Measurements from ENCODE around the gene ATG5.

ATG5 gene

DNA sequence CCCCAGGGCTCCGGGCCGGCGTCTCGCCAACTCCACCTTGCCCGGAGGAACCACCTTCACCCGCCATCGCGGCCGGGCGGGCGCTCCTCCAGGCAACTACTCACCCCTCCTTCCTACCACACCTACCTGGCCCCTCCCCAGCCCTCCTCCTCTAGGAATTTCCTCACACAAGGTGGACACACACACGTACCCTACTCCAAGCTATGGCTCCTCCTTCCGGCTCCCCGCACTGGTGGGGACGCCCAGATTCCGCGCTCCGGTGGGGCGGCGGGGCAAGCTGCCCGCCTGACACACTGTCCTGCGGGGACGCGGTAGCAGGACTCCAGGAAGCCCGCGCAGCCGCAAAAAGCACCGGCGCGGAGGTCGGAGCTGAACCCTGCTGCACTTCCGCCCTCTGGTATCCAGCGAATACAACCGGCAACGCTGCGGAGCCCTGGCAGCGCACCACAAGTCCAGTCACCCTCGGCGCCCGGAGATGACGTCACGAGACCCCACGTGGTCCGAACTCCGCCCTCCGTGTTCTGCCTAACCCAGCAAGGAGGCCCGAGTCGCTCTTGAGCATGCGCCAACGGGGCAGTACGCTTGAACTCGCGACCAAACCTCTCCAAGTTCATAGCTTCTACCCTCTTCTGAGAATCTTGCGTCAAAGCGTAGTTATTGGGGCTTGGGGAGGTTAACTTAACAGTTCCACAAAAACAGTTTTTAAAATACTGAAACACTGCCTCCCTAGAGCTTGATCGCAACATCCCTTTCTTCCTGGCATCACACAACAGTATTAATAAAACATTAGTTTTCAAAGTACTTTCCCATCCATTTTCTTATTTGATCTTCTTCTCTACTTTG is at the start of gene ATG5:
ATG5 (minus strand) TSS at position 425 of the 843 bp plus-strand sequence. CDS start 9,552 bp downstream, outside the sequence.
- no peaks in the 10 kb centered on the region for H3K9me3 ChIP-seq (ENCODE audit: low read length)
- H3K4me3 ChIP-seq (ENCODE audit: low read depth in 1 of 2, low read length in 2 of 2): peak within 1 kb of the TSS; percentile 72 to 100
- H3K27ac ChIP-seq (ENCODE audit: low read depth, low read length): peak within 1 kb of the TSS; percentile 94
- H3K36me3 ChIP-seq (ENCODE audit: insufficient read depth, low read length): no peaks in the 10 kb centered on the region
- no peaks in the 10 kb centered on the region for H3K27me3 ChIP-seq (ENCODE audit: control insufficient read depth in 1 of 2, insufficient read depth in 2 of 2, low read length in 2 of 2)
- peaks cover 13% of the 10 kb centered on the region for H3K4me1 ChIP-seq (ENCODE audit: insufficient read depth, low read length)
- peak within 1 kb of the TSS; percentile 71 for H3K9ac ChIP-seq (ENCODE audit: low read length)

- no peak overlapping the region for H3K27ac ChIP-seq (ENCODE audit: low read depth, low read length)
- no peak overlapping the region for H3K9ac ChIP-seq (ENCODE audit: low read length)
- no peaks in the 10 kb centered on the region for H3K9me3 ChIP-seq (ENCODE audit: low read length)
- H3K4me1 ChIP-seq (ENCODE audit: insufficient read depth, low read length): peaks cover 36% of the 10 kb centered on the region
- no peaks in the 10 kb centered on the region for H3K36me3 ChIP-seq (ENCODE audit: insufficient read depth, low read length)
- no peak overlapping the region for H3K4me3 ChIP-seq (ENCODE audit: low read depth in 1 of 2, low read length in 2 of 2)
- no peaks in the 10 kb centered on the region for H3K27me3 ChIP-seq (ENCODE audit: control insufficient read depth in 1 of 2, insufficient read depth in 2 of 2, low read length in 2 of 2)
Measured at GRCh38 chr6:106373502-106374239, 48.1 kb upstream of the ATG5 start.

DNA sequence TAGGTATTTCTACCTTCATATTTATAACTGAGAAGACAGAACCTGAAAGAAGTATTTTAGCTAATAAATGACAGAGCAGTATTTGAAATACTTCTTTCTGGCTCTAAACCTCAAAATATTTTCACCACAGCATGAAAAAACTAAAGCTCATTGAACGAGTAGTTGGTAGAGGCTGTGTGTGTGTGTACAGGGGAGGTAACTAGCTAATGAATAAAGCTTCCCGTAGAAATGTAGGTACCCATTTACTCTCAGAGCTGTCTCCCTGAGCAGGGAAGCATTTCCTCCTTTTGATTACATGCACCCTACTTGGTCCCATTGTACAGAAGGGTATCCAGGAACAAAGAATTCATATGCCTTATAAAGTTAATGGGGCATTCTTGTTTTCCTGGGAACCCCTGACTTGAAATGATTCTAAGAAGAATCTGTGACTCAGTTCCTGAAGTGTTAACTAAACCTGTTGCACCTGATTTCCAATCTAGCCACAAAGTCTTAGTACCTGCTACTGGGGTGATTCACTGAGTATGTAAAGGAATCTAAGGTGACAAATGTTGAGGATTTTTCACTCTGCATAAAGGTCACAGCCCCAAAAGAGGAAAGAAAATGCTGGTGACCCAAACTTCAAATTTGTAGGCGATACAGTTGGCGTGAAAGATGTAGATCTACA is 47.4 kb upstream of the ATG5 start:
- no peaks in the 10 kb centered on the region for H3K9me3 ChIP-seq (ENCODE audit: low read length)
- H3K27me3 ChIP-seq (ENCODE audit: control insufficient read depth in 1 of 2, insufficient read depth in 2 of 2, low read length in 2 of 2): no peaks in the 10 kb centered on the region
- no peaks in the 10 kb centered on the region for H3K36me3 ChIP-seq (ENCODE audit: insufficient read depth, low read length)
- no peak overlapping the region for H3K27ac ChIP-seq (ENCODE audit: low read depth, low read length)
- peaks cover 36% of the 10 kb centered on the region for H3K4me1 ChIP-seq (ENCODE audit: insufficient read depth, low read length)
- H3K9ac ChIP-seq (ENCODE audit: low read length): no peak overlapping the region
- no peak overlapping the region for H3K4me3 ChIP-seq (ENCODE audit: low read depth in 1 of 2, low read length in 2 of 2)

- no peak overlapping the region for H3K27ac ChIP-seq (ENCODE audit: low read depth, low read length)
- no peak overlapping the region for H3K4me3 ChIP-seq (ENCODE audit: low read depth in 1 of 2, low read length in 2 of 2)
- H3K36me3 ChIP-seq (ENCODE audit: insufficient read depth, low read length): no peaks in the 10 kb centered on the region
- H3K9ac ChIP-seq (ENCODE audit: low read length): no peak overlapping the region
- no peaks in the 10 kb centered on the region for H3K27me3 ChIP-seq (ENCODE audit: control insufficient read depth in 1 of 2, insufficient read depth in 2 of 2, low read length in 2 of 2)
- H3K4me1 ChIP-seq (ENCODE audit: insufficient read depth, low read length): peaks cover 22% of the 10 kb centered on the region
- no peaks in the 10 kb centered on the region for H3K9me3 ChIP-seq (ENCODE audit: low read length)
Measured at GRCh38 chr6:106370639-106371038, 45.1 kb upstream of the ATG5 start.

GRCh38 chr6:106369739-106370138 is 44.2 kb upstream of the ATG5 start:
- Histone ChIP-seq H3K4me3 (ENCODE audit: low read depth in 1 of 2, low read length in 2 of 2) (no peak overlapping the region), H3K4me1 (ENCODE audit: insufficient read depth, low read length) (peaks cover 22% of the 10 kb centered on the region), H3K9ac (ENCODE audit: low read length) (no peak overlapping the region), H3K27me3 (ENCODE audit: control insufficient read depth in 1 of 2, insufficient read depth in 2 of 2, low read length in 2 of 2) (no peaks in the 10 kb centered on the region), H3K36me3 (ENCODE audit: insufficient read depth, low read length) (no peaks in the 10 kb centered on the region), H3K9me3 (ENCODE audit: low read length) (no peaks in the 10 kb centered on the region), H3K27ac (ENCODE audit: low read depth, low read length) (no peak overlapping the region)

DNA sequence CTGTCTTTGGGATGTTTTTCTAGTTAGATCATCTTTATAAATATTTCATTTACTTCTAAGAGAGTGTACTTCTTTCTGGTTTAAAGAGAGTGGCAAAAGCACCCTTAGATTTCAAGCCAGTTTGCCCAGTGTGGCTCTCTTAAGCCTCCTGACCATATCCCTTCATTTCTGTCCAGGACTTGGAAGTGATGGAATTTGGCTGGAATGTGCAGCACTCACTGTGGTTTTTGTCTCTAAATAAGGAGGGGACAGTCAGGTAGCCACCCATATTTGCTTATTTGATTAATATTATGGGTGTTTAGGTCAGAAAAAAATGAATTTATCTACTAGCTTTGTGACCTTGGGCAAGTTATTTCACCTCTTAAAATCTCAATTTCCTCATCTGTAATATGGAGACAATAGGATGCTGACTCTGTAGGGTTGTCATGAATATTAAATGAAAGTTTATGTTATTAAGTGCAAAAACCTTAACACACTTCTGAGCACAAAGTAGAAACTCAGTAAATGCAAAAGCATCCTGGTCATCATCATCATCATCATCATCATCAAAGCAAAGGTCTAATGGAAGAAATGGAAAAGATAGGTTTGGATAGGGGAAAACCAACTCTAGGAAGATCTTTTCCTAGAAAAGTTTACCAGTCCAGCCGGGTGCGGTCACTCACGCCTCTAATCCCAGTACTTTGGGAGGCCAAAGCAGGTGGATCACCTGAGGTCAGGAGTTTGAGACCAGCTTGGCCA is 38.0 kb upstream of the ATG5 start:
- H3K9ac ChIP-seq (ENCODE audit: low read length): no peak overlapping the region
- peaks cover 6% of the 10 kb centered on the region for H3K4me1 ChIP-seq (ENCODE audit: insufficient read depth, low read length)
- no peak overlapping the region for H3K4me3 ChIP-seq (ENCODE audit: low read depth in 1 of 2, low read length in 2 of 2)
- H3K9me3 ChIP-seq (ENCODE audit: low read length): no peaks in the 10 kb centered on the region
- H3K27me3 ChIP-seq (ENCODE audit: control insufficient read depth in 1 of 2, insufficient read depth in 2 of 2, low read length in 2 of 2): peaks cover 0 to 14% of the 10 kb centered on the region in 2 donors
- H3K36me3 ChIP-seq (ENCODE audit: insufficient read depth, low read length): no peaks in the 10 kb centered on the region
- H3K27ac ChIP-seq (ENCODE audit: low read depth, low read length): no peak overlapping the region

- Histone ChIP-seq H3K4me1 (ENCODE audit: insufficient read depth, low read length) (peaks cover 6% of the 10 kb centered on the region), H3K9ac (ENCODE audit: low read length) (peak overlapping the region; percentile 33), H3K9me3 (ENCODE audit: low read length) (no peaks in the 10 kb centered on the region), H3K27ac (ENCODE audit: low read depth, low read length) (no peak overlapping the region), H3K27me3 (ENCODE audit: control insufficient read depth in 1 of 2, insufficient read depth in 2 of 2, low read length in 2 of 2) (peaks cover 4 to 20% of the 10 kb centered on the region in 2 donors), H3K4me3 (ENCODE audit: low read depth in 1 of 2, low read length in 2 of 2) (peak overlapping the region; percentile 64), H3K36me3 (ENCODE audit: insufficient read depth, low read length) (no peaks in the 10 kb centered on the region)
Measured at GRCh38 chr6:106360989-106361430, 35.5 kb upstream of the ATG5 start.

GRCh38 chr6:106360410-106360988 is 34.9 kb upstream of the ATG5 start, which contains the start of gene CRYBG1:
Gene CRYBG1 (plus strand): TSS chr6:106360717. CDS start chr6:106360909, 192 bp downstream.
- peaks cover 4 to 20% of the 10 kb centered on the region in 2 donors for H3K27me3 ChIP-seq (ENCODE audit: control insufficient read depth in 1 of 2, insufficient read depth in 2 of 2, low read length in 2 of 2)
- peaks cover 6% of the 10 kb centered on the region for H3K4me1 ChIP-seq (ENCODE audit: insufficient read depth, low read length)
- H3K36me3 ChIP-seq (ENCODE audit: insufficient read depth, low read length): no peaks in the 10 kb centered on the region
- H3K27ac ChIP-seq (ENCODE audit: low read depth, low read length): no peak within 1 kb of the TSS
- H3K9ac ChIP-seq (ENCODE audit: low read length): peak within 1 kb of the TSS; percentile 39
- H3K9me3 ChIP-seq (ENCODE audit: low read length): no peaks in the 10 kb centered on the region
- H3K4me3 ChIP-seq (ENCODE audit: low read depth in 1 of 2, low read length in 2 of 2): peak within 1 kb of the TSS; percentile 64

DNA sequence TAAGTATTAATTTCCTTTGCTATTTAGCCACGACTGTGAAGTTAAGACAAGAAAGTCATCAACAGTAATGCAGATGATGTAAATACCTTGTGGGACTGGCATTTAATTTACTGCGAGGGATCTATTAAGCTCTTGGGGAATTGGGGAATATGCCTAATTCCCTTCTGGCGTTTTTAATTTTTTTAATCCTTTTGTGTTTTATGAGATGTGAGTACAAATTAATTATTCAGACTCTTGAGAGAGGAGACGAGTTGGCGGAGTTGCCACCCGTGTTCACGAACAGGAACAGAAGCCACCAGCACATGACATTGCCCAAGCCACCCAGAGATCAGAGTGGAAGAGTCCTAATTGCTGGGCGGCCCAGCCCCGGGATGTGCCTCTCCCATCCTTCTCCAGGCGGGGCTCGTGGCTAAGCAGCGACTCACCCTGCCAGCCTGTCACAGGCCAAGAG is 34.4 kb upstream of the ATG5 start:
- no peaks in the 10 kb centered on the region for H3K36me3 ChIP-seq (ENCODE audit: insufficient read depth, low read length)
- H3K4me1 ChIP-seq (ENCODE audit: insufficient read depth, low read length): peaks cover 6% of the 10 kb centered on the region
- peak overlapping the region; percentile 64 for H3K4me3 ChIP-seq (ENCODE audit: low read depth in 1 of 2, low read length in 2 of 2)
- no peaks in the 10 kb centered on the region for H3K9me3 ChIP-seq (ENCODE audit: low read length)
- peaks cover 4 to 20% of the 10 kb centered on the region in 2 donors for H3K27me3 ChIP-seq (ENCODE audit: control insufficient read depth in 1 of 2, insufficient read depth in 2 of 2, low read length in 2 of 2)
- H3K27ac ChIP-seq (ENCODE audit: low read depth, low read length): no peak overlapping the region
- peak overlapping the region; percentile 39 for H3K9ac ChIP-seq (ENCODE audit: low read length)

DNA sequence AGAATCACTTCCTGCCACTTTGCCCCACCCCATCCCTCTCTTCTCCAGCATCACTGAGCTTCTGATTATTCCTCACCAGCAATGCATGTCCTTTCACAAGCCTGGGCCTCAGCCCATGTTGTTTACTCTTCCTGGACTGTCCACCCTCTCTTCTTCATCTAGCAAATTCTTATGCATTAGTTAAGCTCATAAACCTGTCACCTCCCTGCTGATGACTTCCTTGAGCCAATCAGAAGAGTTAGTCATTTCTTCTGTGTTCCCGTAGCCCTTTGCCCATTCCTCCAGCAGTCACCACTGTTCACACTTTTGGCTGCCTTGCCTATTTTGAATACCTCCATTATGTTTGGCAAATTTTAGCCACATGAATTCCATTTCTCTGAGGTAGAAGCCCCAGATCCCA is 30.8 kb upstream of the ATG5 start:
- H3K4me3 ChIP-seq (ENCODE audit: low read depth in 1 of 2, low read length in 2 of 2): no peak overlapping the region
- H3K27me3 ChIP-seq (ENCODE audit: control insufficient read depth in 1 of 2, insufficient read depth in 2 of 2, low read length in 2 of 2): peaks cover 4 to 20% of the 10 kb centered on the region in 2 donors
- H3K9me3 ChIP-seq (ENCODE audit: low read length): no peaks in the 10 kb centered on the region
- peaks cover 6% of the 10 kb centered on the region for H3K4me1 ChIP-seq (ENCODE audit: insufficient read depth, low read length)
- no peak overlapping the region for H3K9ac ChIP-seq (ENCODE audit: low read length)
- H3K27ac ChIP-seq (ENCODE audit: low read depth, low read length): no peak overlapping the region
- no peaks in the 10 kb centered on the region for H3K36me3 ChIP-seq (ENCODE audit: insufficient read depth, low read length)
